SU-DHL-6 (cell line): ENCODE results near the gene TMPRSS4.

Experiments used
- H2AFZ ChIP-seq: fragments of 200-600 bp; sonication (generic); 2 replicates; pipeline ENCODE4 v1.6.1; 2014; ENCODE audit warnings: low read depth, mild to moderate bottlenecking, moderate library complexity, mixed read lengths, antibody characterized with exemption, low read length; ENCODE audit not compliant: severe bottlenecking
- H3F3A ChIP-seq: fragments of 200-600 bp; shearing (Covaris generic); 2 replicates; pipeline ENCODE4 v1.6.0; 2016; ENCODE audit warnings: antibody characterized with exemption, mild to moderate bottlenecking; ENCODE audit not compliant: insufficient read depth
- H3K27ac ChIP-seq: fragments of 200-600 bp; sonication (generic); 2 replicates; pipeline ENCODE4 v1.5.1; 2016; ENCODE audit warnings: low read depth, mild to moderate bottlenecking, low read length, moderate library complexity, mixed read lengths
- H3K27me3 ChIP-seq: fragments of 200-600 bp; sonication (generic), shearing (Covaris generic); 2 replicates; pipeline ENCODE4 v1.6.0; 2014; ENCODE audit warnings: mild to moderate bottlenecking, low read length
- H3K36me3 ChIP-seq: fragments of 200-600 bp; sonication (generic); 2 replicates; pipeline ENCODE4 v1.6.1; 2014; ENCODE audit warnings: mild to moderate bottlenecking, low read length, mixed read lengths
- H3K4me2 ChIP-seq: fragments of 300-600, 200-600 bp; shearing (Covaris generic), sonication (generic); 2 replicates; pipeline ENCODE4 v1.6.0; 2014; ENCODE audit warnings: low read length, low read depth, mild to moderate bottlenecking; ENCODE audit not compliant: poor library complexity, severe bottlenecking
- H3K4me3 ChIP-seq: fragments of 200-600 bp; sonication (generic); 2 replicates; pipeline ENCODE4 v1.5.1; 2014; ENCODE audit warnings: antibody characterized with exemption, low read length, mild to moderate bottlenecking, mixed read lengths; ENCODE audit not compliant: insufficient read depth, poor library complexity, severe bottlenecking
- H3K79me2 ChIP-seq: fragments of 200-600 bp; sonication (generic); 2 replicates; pipeline ENCODE4 v1.6.1; 2014; ENCODE audit warnings: mild to moderate bottlenecking, low read length, moderate library complexity; ENCODE audit not compliant: insufficient read depth
- H3K9ac ChIP-seq: fragments of 200-600 bp; sonication (generic); 2 replicates; pipeline ENCODE4 v1.7.0; 2014; ENCODE audit warnings: mild to moderate bottlenecking, low read length
- H3K9me2 ChIP-seq: fragments of 200-600 bp; sonication (generic); replicated peaks from 2 replicates; pipeline ENCODE4 v1.6.1; 2014; ENCODE audit warnings: low read length; ENCODE audit not compliant: insufficient read depth
- H3K9me3 ChIP-seq: fragments of 200-600 bp; sonication (generic); 2 replicates; pipeline ENCODE4 v1.6.1; 2014; ENCODE audit warnings: low read length, mixed read lengths; ENCODE audit not compliant: insufficient read depth
- H4K20me1 ChIP-seq: fragments of 200-600 bp; sonication (generic); 2 replicates; pipeline ENCODE4 v1.6.1; 2014; ENCODE audit warnings: low read depth, mild to moderate bottlenecking, antibody characterized with exemption, low read length, moderate library complexity, mixed read lengths
- CTCF ChIP-seq: fragments of 200-600 bp; sonication (generic); IDR thresholded peaks from one replicate; pipeline ENCODE4 v1.5.1; 2017; ENCODE audit warnings: antibody characterized with exemption, mild to moderate bottlenecking, low read length, moderate library complexity; ENCODE audit not compliant: insufficient read depth, poor library complexity, severe bottlenecking
- EZH2phosphoT487 ChIP-seq: fragments of 200-600 bp; sonication (generic), shearing (Covaris generic); conservative IDR thresholded peaks from 2 replicates; pipeline ENCODE4 v1.6.1; 2018; ENCODE audit warnings: mild to moderate bottlenecking, antibody characterized with exemption, low read length, moderate library complexity, mixed read lengths

TMPRSS4 gene

GRCh38 chr11:118106789-118107335 is 30.0 kb downstream of the TMPRSS4 start:
- Histone ChIP-seq H3K36me3 (no peaks in the 10 kb centered on the region), H3K27ac (no peak overlapping the region), H4K20me1 (no peaks in the 10 kb centered on the region), H3K4me3 (no peak overlapping the region), H3K9me3 (no peaks in the 10 kb centered on the region), H3K4me2 (no peak overlapping the region), H3F3A (no peaks in the 10 kb centered on the region), H3K27me3 (no peaks in the 10 kb centered on the region; the same call in none of the 2 replicates), H3K9me2 (no peaks in the 10 kb centered on the region), H3K9ac (no peak overlapping the region), H3K79me2 (no peaks in the 10 kb centered on the region), H2AFZ (no peak overlapping the region)
- TF ChIP-seq CTCF (no peak), EZH2phosphoT487 (no peak)

- Histone ChIP-seq H3K9me2 (no peaks in the 10 kb centered on the region), H3K4me2 (no peak overlapping the region), H3K27ac (no peak overlapping the region), H3K27me3 (no peaks in the 10 kb centered on the region; the same call in none of the 2 replicates), H4K20me1 (no peaks in the 10 kb centered on the region), H3K9me3 (no peaks in the 10 kb centered on the region), H3K9ac (no peak overlapping the region), H3F3A (no peaks in the 10 kb centered on the region), H3K79me2 (no peaks in the 10 kb centered on the region), H3K4me3 (no peak overlapping the region), H2AFZ (no peak overlapping the region), H3K36me3 (no peaks in the 10 kb centered on the region)
- TF ChIP-seq CTCF (no peak), EZH2phosphoT487 (no peak)
Measured at GRCh38 chr11:118108513-118108912, 31.6 kb downstream of the TMPRSS4 start.

- Histone ChIP-seq H2AFZ (no peak overlapping the region), H3F3A (no peaks in the 10 kb centered on the region), H3K4me2 (no peak overlapping the region), H3K9ac (no peak overlapping the region), H3K27me3 (no peaks in the 10 kb centered on the region; the same call in none of the 2 replicates), H3K36me3 (no peaks in the 10 kb centered on the region), H3K9me3 (no peaks in the 10 kb centered on the region), H3K27ac (no peak overlapping the region), H3K4me3 (no peak overlapping the region), H3K9me2 (no peaks in the 10 kb centered on the region), H3K79me2 (no peaks in the 10 kb centered on the region), H4K20me1 (no peaks in the 10 kb centered on the region)
- TF ChIP-seq EZH2phosphoT487: no peak
- no peak for TF ChIP-seq CTCF
Measured at GRCh38 chr11:118109231-118109630, 32.4 kb downstream of the TMPRSS4 start.
